Ishikawa (cell line): Measurements from ENCODE around the gene RTCA.

Source experiments
- MAX ChIP-seq: IDR thresholded peaks from 2 replicates; pipeline ENCODE4 v1.6.1; 2012
- RAD21 ChIP-seq: IDR thresholded peaks from 2 replicates; pipeline ENCODE4 v1.6.1; 2012; ENCODE audit warnings: low read depth
- TAF1 ChIP-seq: IDR thresholded peaks from 2 replicates; pipeline ENCODE4 v1.6.1; 2012; ENCODE audit warnings: low read depth, mild to moderate bottlenecking
- ZBTB7A ChIP-seq: IDR thresholded peaks from 2 replicates; pipeline ENCODE4 v1.6.1; 2012; ENCODE audit warnings: low read depth

GRCh38 chr1:100249155-100249536, 16.9 kb upstream of the RTCA start:
- no peak for TF ChIP-seq RAD21
- no peak for TF ChIP-seq ZBTB7A
- TF ChIP-seq MAX: no peak
- TF ChIP-seq TAF1: no peak
